AG10803 (cell line): ENCODE data around the gene ADGRV1.

Experiments
- DNase-seq: peaks from one replicate; pipeline ENCODE4 v3.0.0; 2010; ENCODE audit warnings: low read depth
- H3K4me3 ChIP-seq: 2 replicates; pipeline ENCODE4 v1.5.1; 2011; ENCODE audit warnings: mild to moderate bottlenecking, low read length, control low read depth
- TF ChIP-seq, protein P1 (sequence below): conservative IDR thresholded peaks from 2 replicates; pipeline ENCODE4 v1.5.1; 2011; ENCODE audit warnings: mild to moderate bottlenecking, low read length, control low read depth, inconsistent platforms

The ADGRV1 gene

GRCh38 chr5:90561766-90562165 lies 3.2 kb downstream of the ADGRV1 start:
- no peak overlapping the region for H3K4me3 ChIP-seq
- DNase-seq = no peak
- TF ChIP-seq, protein P1, sequence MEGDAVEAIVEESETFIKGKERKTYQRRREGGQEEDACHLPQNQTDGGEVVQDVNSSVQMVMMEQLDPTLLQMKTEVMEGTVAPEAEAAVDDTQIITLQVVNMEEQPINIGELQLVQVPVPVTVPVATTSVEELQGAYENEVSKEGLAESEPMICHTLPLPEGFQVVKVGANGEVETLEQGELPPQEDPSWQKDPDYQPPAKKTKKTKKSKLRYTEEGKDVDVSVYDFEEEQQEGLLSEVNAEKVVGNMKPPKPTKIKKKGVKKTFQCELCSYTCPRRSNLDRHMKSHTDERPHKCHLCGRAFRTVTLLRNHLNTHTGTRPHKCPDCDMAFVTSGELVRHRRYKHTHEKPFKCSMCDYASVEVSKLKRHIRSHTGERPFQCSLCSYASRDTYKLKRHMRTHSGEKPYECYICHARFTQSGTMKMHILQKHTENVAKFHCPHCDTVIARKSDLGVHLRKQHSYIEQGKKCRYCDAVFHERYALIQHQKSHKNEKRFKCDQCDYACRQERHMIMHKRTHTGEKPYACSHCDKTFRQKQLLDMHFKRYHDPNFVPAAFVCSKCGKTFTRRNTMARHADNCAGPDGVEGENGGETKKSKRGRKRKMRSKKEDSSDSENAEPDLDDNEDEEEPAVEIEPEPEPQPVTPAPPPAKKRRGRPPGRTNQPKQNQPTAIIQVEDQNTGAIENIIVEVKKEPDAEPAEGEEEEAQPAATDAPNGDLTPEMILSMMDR = no peak

DNA sequence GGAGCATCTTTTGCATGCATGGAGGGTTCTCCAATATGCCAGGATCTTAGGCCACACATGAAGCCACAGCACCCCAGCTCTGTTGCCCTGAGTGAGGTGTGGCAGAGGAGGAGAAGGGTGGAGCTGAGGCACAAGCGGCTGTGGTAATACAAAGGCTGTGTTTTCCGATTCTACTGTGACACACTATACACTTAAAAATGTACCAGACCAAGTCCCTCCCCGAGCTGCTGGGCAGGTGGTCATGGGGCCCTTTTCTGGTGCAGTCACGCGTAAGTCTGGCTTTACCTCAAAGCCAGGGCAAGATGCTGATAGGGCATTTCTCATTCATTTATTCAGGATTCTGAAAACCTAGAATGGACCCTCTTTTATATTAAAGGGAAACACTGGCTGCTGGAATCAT lies 3.7 kb downstream of the ADGRV1 start:
- TF ChIP-seq, protein P1 = no peak
- no peak overlapping the region for H3K4me3 ChIP-seq
- DNase-seq = no peak

GRCh38 chr5:90563108-90563507 lies 4.5 kb downstream of the ADGRV1 start:
- H3K4me3 ChIP-seq = no peak overlapping the region
- TF ChIP-seq, protein P1 = no peak
- no peak for DNase-seq

GRCh38 chr5:90565491-90565890 lies 6.9 kb downstream of the ADGRV1 start:
- TF ChIP-seq, protein P1 = no peak
- DNase-seq = no peak
- H3K4me3 ChIP-seq = no peak overlapping the region

GRCh38 chr5:90569084-90569483 lies 10.5 kb downstream of the ADGRV1 start:
- H3K4me3 ChIP-seq = no peak overlapping the region
- TF ChIP-seq, protein P1 = no peak
- DNase-seq = no peak

DNA sequence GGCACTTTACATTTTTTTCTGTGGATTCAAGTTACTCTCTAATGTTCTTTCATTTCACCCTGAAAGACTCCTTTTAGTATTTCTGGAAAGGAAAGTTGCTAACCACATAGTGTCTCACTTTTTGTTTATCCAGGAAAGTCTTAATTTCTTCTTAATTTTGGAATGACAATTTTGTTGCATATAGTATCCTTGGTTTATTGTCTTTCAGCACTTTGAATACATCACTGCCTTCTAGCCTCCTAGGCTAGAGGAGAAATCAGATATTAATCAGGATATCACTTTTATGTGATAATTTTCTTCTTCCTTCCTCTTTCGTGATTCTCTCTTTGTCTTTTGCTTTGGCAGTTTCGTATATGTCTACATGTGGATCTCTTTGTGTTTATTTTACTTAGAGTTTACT lies 11.4 kb downstream of the ADGRV1 start:
- no peak for DNase-seq
- TF ChIP-seq, protein P1 = no peak
- no peak overlapping the region for H3K4me3 ChIP-seq

- no peak overlapping the region for H3K4me3 ChIP-seq
- TF ChIP-seq, protein P1 = no peak
- DNase-seq = no peak
Observed at GRCh38 chr5:90571147-90571773, 12.7 kb downstream of the ADGRV1 start.
